WERI-Rb-1 (cell line): Measurements from ENCODE around the gene ADGRG7.

Experiments
- DNase-seq: peaks from one replicate; pipeline ENCODE4 v3.0.0-alpha.2; 2020
- H3K27ac ChIP-seq: fragments of 250-450 bp; sonication (Bioruptor Pico); 2 replicates; pipeline ENCODE4 v1.5.1; 2020; ENCODE audit warnings: mild to moderate bottlenecking, moderate library complexity
- H3K27me3 ChIP-seq: fragments of 250-450 bp; sonication (Bioruptor Pico); 2 replicates; pipeline ENCODE4 v1.5.1; 2021; ENCODE audit warnings: mild to moderate bottlenecking, low read depth, moderate library complexity; ENCODE audit not compliant: insufficient read depth, severe bottlenecking
- H3K36me3 ChIP-seq: fragments of 250-450 bp; sonication (Bioruptor Pico); 2 replicates; pipeline ENCODE4 v1.5.1; 2020; ENCODE audit warnings: mild to moderate bottlenecking, moderate library complexity
- H3K4me3 ChIP-seq: 2 replicates; pipeline ENCODE4 v1.5.1; 2011; ENCODE audit warnings: low read depth, mild to moderate bottlenecking, control low read depth, low read length
- H3K9me3 ChIP-seq: fragments of 250-450 bp; sonication (Bioruptor Pico); 2 replicates; pipeline ENCODE4 v1.5.1; 2021; ENCODE audit warnings: mild to moderate bottlenecking, moderate library complexity; ENCODE audit not compliant: severe bottlenecking
- CTCF ChIP-seq: IDR thresholded peaks from 2 replicates; pipeline ENCODE4 v1.5.1; 2011; ENCODE audit warnings: low read depth, mild to moderate bottlenecking, control low read depth, inconsistent platforms, low read length

The ADGRG7 gene

GRCh38 chr3:100588251-100588650 lies 21.1 kb upstream of the ADGRG7 start:
- no peak for DNase-seq
- no peak overlapping the region for H3K27ac ChIP-seq
- no peak overlapping the region for H3K4me3 ChIP-seq
- H3K36me3 ChIP-seq = no peaks in the 10 kb centered on the region
- no peaks in the 10 kb centered on the region for H3K27me3 ChIP-seq
- no peaks in the 10 kb centered on the region for H3K9me3 ChIP-seq
- no peak for TF ChIP-seq CTCF

GRCh38 chr3:100590114-100590839 lies 19.1 kb upstream of the ADGRG7 start:
- peak overlapping the region; percentile 36 for H3K4me3 ChIP-seq
- no peaks in the 10 kb centered on the region for H3K36me3 ChIP-seq
- no peaks in the 10 kb centered on the region for H3K27me3 ChIP-seq
- peak overlapping the region; percentile 49; the same call in 1 of the 2 replicates for H3K27ac ChIP-seq
- H3K9me3 ChIP-seq = no peaks in the 10 kb centered on the region
- DNase-seq = peak; percentile 59
- peak; percentile 83 for TF ChIP-seq CTCF

GRCh38 chr3:100590840-100591147 lies 18.6 kb upstream of the ADGRG7 start:
- Histone ChIP-seq H3K27ac (no peak overlapping the region), H3K27me3 (no peaks in the 10 kb centered on the region), H3K36me3 (no peaks in the 10 kb centered on the region), H3K9me3 (no peaks in the 10 kb centered on the region), H3K4me3 (no peak overlapping the region)
- no peak for TF ChIP-seq CTCF
- DNase-seq = no peak

GRCh38 chr3:100591411-100591810 lies 18.0 kb upstream of the ADGRG7 start:
- DNase-seq = no peak
- no peaks in the 10 kb centered on the region for H3K27me3 ChIP-seq
- TF ChIP-seq CTCF = no peak
- no peaks in the 10 kb centered on the region for H3K9me3 ChIP-seq
- no peaks in the 10 kb centered on the region for H3K36me3 ChIP-seq
- no peak overlapping the region for H3K4me3 ChIP-seq
- H3K27ac ChIP-seq = no peak overlapping the region

- H3K36me3 ChIP-seq = no peaks in the 10 kb centered on the region
- H3K27me3 ChIP-seq = no peaks in the 10 kb centered on the region
- peak overlapping the region; percentile 63 for H3K27ac ChIP-seq
- no peak for TF ChIP-seq CTCF
- peaks cover 4% of the 10 kb centered on the region for H3K9me3 ChIP-seq
- DNase-seq = peak; percentile 77
- H3K4me3 ChIP-seq = no peak overlapping the region
These were observed 9.0 kb upstream of the ADGRG7 start for GRCh38 chr3:100600181-100601042.
